Neural progenitor cell (in vitro differentiated cells): Measurements from ENCODE around the gene FRMPD4. TPM values are rescaled to one million over a fixed set of nuclear protein-coding genes. Genes with fewer than 3 reads are reported as not detected.

Source experiments
- DNase-seq: peaks from one replicate; pipeline ENCODE4 v3.0.0-alpha.2; 2016; ENCODE audit warnings: low spot score
- H2AFZ ChIP-seq: fragments of 200-600 bp; sonication (generic); replicated peaks from 2 replicates; pipeline ENCODE4 v1.6.1; 2016; ENCODE audit warnings: antibody characterized with exemption
- H3F3A ChIP-seq: fragments of 200-600 bp; sonication (generic); 2 replicates; pipeline ENCODE4 v1.6.1; 2016; ENCODE audit warnings: antibody characterized with exemption, low read depth
- H3K27ac ChIP-seq: fragments of 200-600 bp; sonication (generic); 2 replicates; pipeline ENCODE4 v1.5.1; 2016; ENCODE audit warnings: mild to moderate bottlenecking
- H3K27me3 ChIP-seq: fragments of 200-600 bp; sonication (generic); 2 replicates; pipeline ENCODE4 v1.6.1; 2016; ENCODE audit warnings: mild to moderate bottlenecking, moderate library complexity
- H3K36me3 ChIP-seq: fragments of 200-600 bp; sonication (generic); 2 replicates; pipeline ENCODE4 v1.5.1; 2016
- H3K4me1 ChIP-seq: fragments of 200-600 bp; sonication (generic); 2 replicates; pipeline ENCODE4 v1.6.1; 2016; ENCODE audit warnings: mixed run types
- H3K4me2 ChIP-seq: fragments of 200-600 bp; sonication (generic); 2 replicates; pipeline ENCODE4 v1.6.1; 2016
- H3K4me3 ChIP-seq: fragments of 200-600 bp; sonication (generic); 2 replicates; pipeline ENCODE4 v1.5.1; 2016
- H3K79me2 ChIP-seq: fragments of 200-600 bp; sonication (generic); 2 replicates; pipeline ENCODE4 v1.6.1; 2016; ENCODE audit warnings: low read depth
- H3K9ac ChIP-seq: fragments of 200-600 bp; sonication (generic); 2 replicates; pipeline ENCODE4 v1.6.1; 2016
- H3K9me3 ChIP-seq: fragments of 200-600 bp; sonication (generic); 2 replicates; pipeline ENCODE4 v1.5.1; 2016; ENCODE audit warnings: low read depth
- H4K20me1 ChIP-seq: fragments of 200-600 bp; sonication (generic); 2 replicates; pipeline ENCODE4 v1.6.1; 2016; ENCODE audit warnings: low read depth
- H3K27ac Mint-ChIP-seq: 3 replicates; pipeline ENCODE4 v1.8.0; 2021; ENCODE audit warnings: mixed read lengths
- H3K27me3 Mint-ChIP-seq: 2 replicates; pipeline ENCODE4 v1.8.0; 2022; ENCODE audit warnings: low read depth, mild to moderate bottlenecking, inconsistent platforms, moderate library complexity, mixed read lengths; ENCODE audit not compliant: insufficient read depth
- H3K36me3 Mint-ChIP-seq: 3 replicates; pipeline ENCODE4 v1.8.0; 2021; ENCODE audit warnings: mixed read lengths
- H3K4me1 Mint-ChIP-seq: 3 replicates; pipeline ENCODE4 v1.8.0; 2021; ENCODE audit warnings: mixed read lengths
- H3K4me3 Mint-ChIP-seq: 3 replicates; pipeline ENCODE4 v1.8.0; 2021; ENCODE audit warnings: mild to moderate bottlenecking, moderate library complexity, mixed read lengths
- H3K9me3 Mint-ChIP-seq: 3 replicates; pipeline ENCODE4 v1.8.0; 2020; ENCODE audit warnings: mixed read lengths
- CTCF ChIP-seq: fragments of 200-600 bp; sonication (generic); IDR thresholded peaks from 2 replicates; pipeline ENCODE4 v1.5.1; 2017; ENCODE audit warnings: antibody characterized with exemption, mild to moderate bottlenecking
- EZH2 ChIP-seq: fragments of 200-600 bp; sonication (generic); IDR thresholded peaks from 2 replicates; pipeline ENCODE4 v1.6.1; 2017; ENCODE audit warnings: antibody characterized with exemption, mild to moderate bottlenecking, moderate library complexity
- EZH2phosphoT487 ChIP-seq: fragments of 200-600 bp; sonication (generic); IDR thresholded peaks from 2 replicates; pipeline ENCODE4 v1.6.1; 2017; ENCODE audit warnings: antibody characterized with exemption
- total RNA-seq: library from RNA; depleted of rRNA; stranded (reverse); fragments of >200 nt; gene quantifications from 2 replicates; pipeline ENCODE4 v1.2.3, GENCODE V29; 2015; ENCODE audit warnings: low replicate concordance

FRMPD4 gene
- total RNA-seq, 1 donor from 2014 or later = not detected

- Histone ChIP-seq H3K79me2 (no peaks in the 10 kb centered on the region), H3K27me3 (no peaks in the 10 kb centered on the region), H3F3A (no peaks in the 10 kb centered on the region), H3K9ac (no peak overlapping the region), H4K20me1 (no peaks in the 10 kb centered on the region), H3K4me2 (no peak overlapping the region), H3K36me3 (no peaks in the 10 kb centered on the region), H3K9me3 (no peaks in the 10 kb centered on the region), H3K4me1 (no peaks in the 10 kb centered on the region), H3K27ac (no peak overlapping the region), H3K4me3 (no peak overlapping the region), H2AFZ (no peak overlapping the region)
- Mint-ChIP-seq H3K27ac (no peak overlapping the region), H3K4me3 (no peak overlapping the region), H3K9me3 (peaks cover 2% of the 10 kb centered on the region), H3K27me3 (no peaks in the 10 kb centered on the region), H3K4me1 (no peaks in the 10 kb centered on the region), H3K36me3 (no peaks in the 10 kb centered on the region)
- TF ChIP-seq EZH2phosphoT487 (no peak), EZH2 (no peak), CTCF (no peak)
- DNase-seq = no peak
These were observed 192.6 kb downstream of the FRMPD4 start for GRCh38 chrX:12330841-12331240.

GRCh38 chrX:12332786-12333347 is 194.6 kb downstream of the FRMPD4 start:
- H3K9me3 Mint-ChIP-seq = peaks cover 2% of the 10 kb centered on the region
- Histone ChIP-seq H3K9me3 (no peaks in the 10 kb centered on the region), H3K27me3 (no peaks in the 10 kb centered on the region), H3K4me3 (no peak overlapping the region), H2AFZ (no peak overlapping the region), H3K27ac (no peak overlapping the region), H4K20me1 (no peaks in the 10 kb centered on the region), H3K79me2 (no peaks in the 10 kb centered on the region), H3K36me3 (no peaks in the 10 kb centered on the region), H3K4me2 (no peak overlapping the region), H3F3A (no peaks in the 10 kb centered on the region), H3K9ac (no peak overlapping the region), H3K4me1 (no peaks in the 10 kb centered on the region)
- TF ChIP-seq EZH2phosphoT487 = no peak
- TF ChIP-seq EZH2 = no peak
- no peak for TF ChIP-seq CTCF
- H3K27ac Mint-ChIP-seq = no peak overlapping the region
- peaks cover 3% of the 10 kb centered on the region for H3K27me3 Mint-ChIP-seq
- no peaks in the 10 kb centered on the region for H3K4me1 Mint-ChIP-seq
- no peak for DNase-seq
- H3K36me3 Mint-ChIP-seq = no peaks in the 10 kb centered on the region
- H3K4me3 Mint-ChIP-seq = no peak overlapping the region

- Histone ChIP-seq H3F3A (no peaks in the 10 kb centered on the region), H3K27me3 (no peaks in the 10 kb centered on the region), H3K79me2 (no peaks in the 10 kb centered on the region), H3K4me2 (no peak overlapping the region), H2AFZ (no peak overlapping the region), H3K4me3 (no peak overlapping the region), H4K20me1 (no peaks in the 10 kb centered on the region), H3K36me3 (no peaks in the 10 kb centered on the region), H3K27ac (no peak overlapping the region), H3K9me3 (no peaks in the 10 kb centered on the region), H3K9ac (no peak overlapping the region), H3K4me1 (no peaks in the 10 kb centered on the region)
- no peak for DNase-seq
- Mint-ChIP-seq H3K36me3 (no peaks in the 10 kb centered on the region), H3K4me3 (no peak overlapping the region), H3K9me3 (no peaks in the 10 kb centered on the region), H3K27me3 (peaks cover 3% of the 10 kb centered on the region), H3K27ac (no peak overlapping the region), H3K4me1 (no peaks in the 10 kb centered on the region)
- no peak for TF ChIP-seq EZH2phosphoT487
- no peak for TF ChIP-seq EZH2
- no peak for TF ChIP-seq CTCF
These were observed 201.6 kb downstream of the FRMPD4 start for GRCh38 chrX:12339921-12340320.
